DND-41 (cell line): ENCODE measurements around the gene LIMS2.

Experiments
- CTCF ChIP-seq: IDR thresholded peaks from 2 replicates; pipeline ENCODE4 v1.5.1; 2012; ENCODE audit warnings: borderline replicate concordance, low read length, moderate library complexity, mild to moderate bottlenecking; ENCODE audit not compliant: poor library complexity, severe bottlenecking; ENCODE audit errors: extremely low read depth
- EZH2 ChIP-seq: IDR thresholded peaks from 3 replicates; pipeline ENCODE4 v1.6.1; 2012; ENCODE audit warnings: borderline replicate concordance, low read depth, mild to moderate bottlenecking, moderate library complexity, low read length, inconsistent platforms; ENCODE audit not compliant: severe bottlenecking

- TF ChIP-seq CTCF = no peak
- no peak for TF ChIP-seq EZH2
These were observed 49.2 kb downstream of the LIMS2 start for GRCh38 chr2:127626175-127626574.
